ENCODE data around the gene CTBP2.

Gene CTBP2

GRCh38 chr10:125135771-125136035 is 24.7 kb downstream of the CTBP2 start:
- no peaks in the 10 kb centered on the region for H3K36me3 ChIP-seq (ENCODE audit: low read length)
- H3K9me2 ChIP-seq (replicated peaks; ENCODE audit: insufficient read depth, low read length), result no peaks in the 10 kb centered on the region
- no peaks in the 10 kb centered on the region for H4K20me1 ChIP-seq (ENCODE audit: low read depth, low read length)
- no peak overlapping the region for H3K4me3 ChIP-seq (ENCODE audit: insufficient read depth, low read length, poor library complexity, severe bottlenecking)
- H2AFZ ChIP-seq (ENCODE audit: low read depth, low read length, severe bottlenecking), result no peak overlapping the region
- H3K9me3 ChIP-seq (ENCODE audit: insufficient read depth, low read length), result no peaks in the 10 kb centered on the region
- TF ChIP-seq, protein P1, sequence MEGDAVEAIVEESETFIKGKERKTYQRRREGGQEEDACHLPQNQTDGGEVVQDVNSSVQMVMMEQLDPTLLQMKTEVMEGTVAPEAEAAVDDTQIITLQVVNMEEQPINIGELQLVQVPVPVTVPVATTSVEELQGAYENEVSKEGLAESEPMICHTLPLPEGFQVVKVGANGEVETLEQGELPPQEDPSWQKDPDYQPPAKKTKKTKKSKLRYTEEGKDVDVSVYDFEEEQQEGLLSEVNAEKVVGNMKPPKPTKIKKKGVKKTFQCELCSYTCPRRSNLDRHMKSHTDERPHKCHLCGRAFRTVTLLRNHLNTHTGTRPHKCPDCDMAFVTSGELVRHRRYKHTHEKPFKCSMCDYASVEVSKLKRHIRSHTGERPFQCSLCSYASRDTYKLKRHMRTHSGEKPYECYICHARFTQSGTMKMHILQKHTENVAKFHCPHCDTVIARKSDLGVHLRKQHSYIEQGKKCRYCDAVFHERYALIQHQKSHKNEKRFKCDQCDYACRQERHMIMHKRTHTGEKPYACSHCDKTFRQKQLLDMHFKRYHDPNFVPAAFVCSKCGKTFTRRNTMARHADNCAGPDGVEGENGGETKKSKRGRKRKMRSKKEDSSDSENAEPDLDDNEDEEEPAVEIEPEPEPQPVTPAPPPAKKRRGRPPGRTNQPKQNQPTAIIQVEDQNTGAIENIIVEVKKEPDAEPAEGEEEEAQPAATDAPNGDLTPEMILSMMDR (IDR thresholded peaks at IDR 0.05; ENCODE audit: insufficient read depth, low read length, poor library complexity, severe bottlenecking), result no peak
- no peak for TF ChIP-seq EZH2phosphoT487 (conservative IDR thresholded peaks at IDR 0.05; ENCODE audit: low read length)
- no peaks in the 10 kb centered on the region for H3K79me2 ChIP-seq (ENCODE audit: insufficient read depth, low read length)
- no peaks in the 10 kb centered on the region for H3F3A ChIP-seq (ENCODE audit: insufficient read depth)
- H3K4me2 ChIP-seq (ENCODE audit: low read depth, low read length, poor library complexity, severe bottlenecking), result no peak overlapping the region
- no peak overlapping the region for H3K27ac ChIP-seq (ENCODE audit: low read depth, low read length)
- no peak overlapping the region for H3K9ac ChIP-seq (ENCODE audit: low read length)
- no peaks in the 10 kb centered on the region for H3K27me3 ChIP-seq (ENCODE audit: low read length)

GRCh38 chr10:125134916-125135770 is 25.2 kb downstream of the CTBP2 start:
- H4K20me1 ChIP-seq (ENCODE audit: low read depth, low read length), result no peaks in the 10 kb centered on the region
- H3K9ac ChIP-seq (ENCODE audit: low read length), result no peak overlapping the region
- no peaks in the 10 kb centered on the region for H3K79me2 ChIP-seq (ENCODE audit: insufficient read depth, low read length)
- no peaks in the 10 kb centered on the region for H3K9me3 ChIP-seq (ENCODE audit: insufficient read depth, low read length)
- no peak overlapping the region for H3K27ac ChIP-seq (ENCODE audit: low read depth, low read length)
- H3K4me2 ChIP-seq (ENCODE audit: low read depth, low read length, poor library complexity, severe bottlenecking), result no peak overlapping the region
- H3K4me3 ChIP-seq (ENCODE audit: insufficient read depth, low read length, poor library complexity, severe bottlenecking), result no peak overlapping the region
- no peak for TF ChIP-seq EZH2phosphoT487 (conservative IDR thresholded peaks at IDR 0.05; ENCODE audit: low read length)
- TF ChIP-seq, protein P1 (IDR thresholded peaks at IDR 0.05; ENCODE audit: insufficient read depth, low read length, poor library complexity, severe bottlenecking), result no peak
- no peak overlapping the region for H2AFZ ChIP-seq (ENCODE audit: low read depth, low read length, severe bottlenecking)
- H3K27me3 ChIP-seq (ENCODE audit: low read length), result no peaks in the 10 kb centered on the region
- H3F3A ChIP-seq (ENCODE audit: insufficient read depth), result no peaks in the 10 kb centered on the region
- no peaks in the 10 kb centered on the region for H3K9me2 ChIP-seq (replicated peaks; ENCODE audit: insufficient read depth, low read length)
- H3K36me3 ChIP-seq (ENCODE audit: low read length), result no peaks in the 10 kb centered on the region

DNA sequence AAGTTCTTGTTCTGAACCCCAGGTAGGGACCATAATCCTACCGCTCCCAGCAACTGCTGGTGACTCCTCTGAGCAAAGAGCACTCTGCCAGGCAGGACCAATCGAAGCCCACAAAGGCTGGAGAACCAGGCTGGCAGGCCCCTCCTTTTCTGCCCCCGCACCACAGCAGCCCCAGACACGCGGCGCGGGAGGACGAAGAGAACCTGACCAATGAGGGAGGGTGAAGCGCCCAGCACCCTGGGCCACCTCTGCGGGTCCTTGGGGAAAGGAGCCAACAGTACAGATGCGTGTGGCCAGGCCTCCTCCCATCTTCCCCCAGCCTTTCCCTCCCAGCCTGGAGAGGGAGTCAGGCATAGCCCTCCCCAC is 25.9 kb downstream of the CTBP2 start:
- Histone ChIP-seq H3K9me3 (ENCODE audit: insufficient read depth, low read length) (no peaks in the 10 kb centered on the region), H3K9ac (ENCODE audit: low read length) (no peak overlapping the region), H3K4me2 (ENCODE audit: low read depth, low read length, poor library complexity, severe bottlenecking) (no peak overlapping the region), H3K27me3 (ENCODE audit: low read length) (no peaks in the 10 kb centered on the region), H3K4me3 (ENCODE audit: insufficient read depth, low read length, poor library complexity, severe bottlenecking) (no peak overlapping the region), H3K27ac (ENCODE audit: low read depth, low read length) (no peak overlapping the region), H3K36me3 (ENCODE audit: low read length) (no peaks in the 10 kb centered on the region), H3F3A (ENCODE audit: insufficient read depth) (no peaks in the 10 kb centered on the region), H3K9me2 (replicated peaks; ENCODE audit: insufficient read depth, low read length) (no peaks in the 10 kb centered on the region), H4K20me1 (ENCODE audit: low read depth, low read length) (no peaks in the 10 kb centered on the region), H2AFZ (ENCODE audit: low read depth, low read length, severe bottlenecking) (no peak overlapping the region), H3K79me2 (ENCODE audit: insufficient read depth, low read length) (no peaks in the 10 kb centered on the region)
- TF ChIP-seq EZH2phosphoT487 (conservative IDR thresholded peaks at IDR 0.05; ENCODE audit: low read length), result no peak
- TF ChIP-seq, protein P1 (IDR thresholded peaks at IDR 0.05; ENCODE audit: insufficient read depth, low read length, poor library complexity, severe bottlenecking), result no peak
